K562 (cell line): Measurements from ENCODE around the gene MAP1A.

Source experiments
- COPS2 ChIP-seq: fragments of 450-650 bp; conservative IDR thresholded peaks from 2 replicates; pipeline ENCODE4 v1.6.1; 2016; ENCODE audit warnings: mild to moderate bottlenecking, moderate library complexity
- CTCF ChIP-seq, 3 experiments: IDR thresholded peaks in 2 of 3; conservative IDR thresholded peaks in 1 of 3; 2 replicates each; pipeline ENCODE4 v1.5.1; 2011 to 2012; ENCODE audit warnings: low read length in 3 of 3, mild to moderate bottlenecking in 3 of 3, control low read depth in 2 of 3, improper control_type of control experiment in 1 of 3, inconsistent platforms in 1 of 3, low read depth in 1 of 3, mixed read lengths in 1 of 3, moderate library complexity in 1 of 3; ENCODE audit not compliant: insufficient read depth in 2 of 3
- GTF2E2 ChIP-seq: fragments of 200-800 bp; sonication (Bioruptor generic); IDR thresholded peaks from 2 replicates; pipeline ENCODE4 v1.6.1; 2016; ENCODE audit warnings: missing genetic modification characterization, missing compliant biosample characterization
- MAX ChIP-seq: sonication (generic); formaldehyde crosslinking; IDR thresholded peaks from 2 replicates; pipeline ENCODE4 v1.9.0; 2022; ENCODE audit warnings: mild to moderate bottlenecking, missing genetic modification reagents
- MEF2D ChIP-seq: conservative IDR thresholded peaks from 2 replicates; pipeline ENCODE4 v1.6.1; 2016; ENCODE audit warnings: low read depth, missing genetic modification characterization, missing compliant biosample characterization
- NFE2L1 ChIP-seq: fragments of 450-650 bp; IDR thresholded peaks from 2 replicates; pipeline ENCODE4 v1.6.1; 2016; ENCODE audit warnings: missing genetic modification characterization, low read depth, mild to moderate bottlenecking, missing compliant biosample characterization, moderate library complexity, borderline replicate concordance
- PATZ1 ChIP-seq: fragments of 250-450 bp; sonication (Bioruptor Pico); IDR thresholded peaks from 2 replicates; pipeline ENCODE4 v1.5.0; 2020; ENCODE audit warnings: mild to moderate bottlenecking, borderline replicate concordance
- POLR2A ChIP-seq: fragments of 450-650 bp; conservative IDR thresholded peaks from 2 replicates; pipeline ENCODE4 v1.6.1; 2016
- REST ChIP-seq, 2 experiments: fragments of 450-650 bp; formaldehyde crosslinking in 1 of 2; IDR thresholded peaks; 2 replicates each; pipeline versions ENCODE4 v1.4.0 to v1.6.1; 2014 to 2020; ENCODE audit warnings: mild to moderate bottlenecking in 2 of 2, borderline replicate concordance in 1 of 2, low read depth in 1 of 2
- SP2 ChIP-seq: IDR thresholded peaks from 2 replicates; pipeline ENCODE4 v1.6.1; 2011; ENCODE audit warnings: mild to moderate bottlenecking, low read depth, low read length, moderate library complexity; ENCODE audit not compliant: poor library complexity, severe bottlenecking; ENCODE audit errors: extremely low read depth
- STAT5B ChIP-seq: fragments of 250-450 bp; sonication (Bioruptor Pico); IDR thresholded peaks from 2 replicates; pipeline ENCODE4 v1.8.0; 2021; ENCODE audit warnings: mild to moderate bottlenecking, inconsistent platforms
- TFE3 ChIP-seq: fragments of 450-650 bp; formaldehyde crosslinking; IDR thresholded peaks from 2 replicates; pipeline ENCODE4 v1.4.0; 2020; ENCODE audit warnings: mild to moderate bottlenecking, mixed read lengths
- ZFP36 ChIP-seq: fragments of 150-350 bp; IDR thresholded peaks from 2 replicates; pipeline ENCODE4 v1.6.1; 2018; ENCODE audit warnings: low read length, low read depth; ENCODE audit not compliant: partially characterized antibody

GRCh38 chr15:43510200-43511011, 7.0 kb upstream of the MAP1A start:
- TF ChIP-seq ZFP36, result no peak
- TF ChIP-seq CTCF (IDR thresholded peaks at IDR 0.05 in 2 of 3, conservative IDR thresholded peaks at IDR 0.05 in 1 of 3; ENCODE audit: insufficient read depth in 2 of 3, low read depth in 1 of 3, low read length in 3 of 3), result peak; percentile 38 to 41 (median 40); a peak in 5 of 6 replicates
- 0 out of 2 replicates have a peak, but pooled peaks have one; percentile 48 for TF ChIP-seq GTF2E2 (tag)
- TF ChIP-seq NFE2L1 (tag), result no peak
- TF ChIP-seq SP2, result peak; percentile 6
- peak; percentile 86 for TF ChIP-seq POLR2A
- no peak for TF ChIP-seq REST (IDR thresholded peaks at IDR 0.05; ENCODE audit: borderline replicate concordance)
- TF ChIP-seq REST (CRISPR knock-in tag; IDR thresholded peaks at IDR 0.05; ENCODE audit: low read depth), result no peak
- TF ChIP-seq MEF2D (tag), result no peak; the same call in 1 of the 2 replicates
- TF ChIP-seq PATZ1, result no peak
- peak; percentile 82 for TF ChIP-seq MAX (CRISPR knock-in tag)
- TF ChIP-seq COPS2, result no peak
- no peak for TF ChIP-seq TFE3 (CRISPR knock-in tag)
- TF ChIP-seq STAT5B (CRISPR knock-in tag), result no peak
